Gastrocnemius medialis (tissue), 4 donors: ENCODE results near the gene SPTBN4. TPM values are rescaled to one million over a fixed set of nuclear protein-coding genes. Genes with fewer than 3 reads are reported as not detected.
"Not testable (repeated sequence)": the region's sequence is repeated elsewhere in the genome, so short reads cannot be mapped to it uniquely, and the experiment has no call there.

Experiments used
- ATAC-seq, 2 donors: fragments of 150-250 bp; one replicate each; pipeline ENCODE4 v1.9.1; 2016
- DNase-seq, 2 donors: peaks; one replicate each; pipeline ENCODE4 v3.0.0-alpha.2; 2019
- H3K27ac ChIP-seq, 4 donors: fragments of 200-600 bp; sonication (generic); 1 replicate in 1 of 4; 2 replicates in 3 of 4; pipeline ENCODE4 v1.5.1; 2016 to 2018; ENCODE audit warnings: mild to moderate bottlenecking in 2 of 4, moderate library complexity in 1 of 4
- H3K27me3 ChIP-seq, 3 donors: fragments of 200-600 bp; sonication (generic) in 2 of 3; 1 replicate in 1 of 3; 2 replicates in 2 of 3; pipeline versions ENCODE4 v1.5.1 to v1.6.0; 2016 to 2019; ENCODE audit warnings: mild to moderate bottlenecking in 1 of 3, moderate library complexity in 1 of 3
- H3K36me3 ChIP-seq, 2 donors: fragments of 200-600 bp; sonication (generic) in 1 of 2; one replicate each; pipeline ENCODE4 v1.5.1; 2017 to 2018
- H3K4me1 ChIP-seq, 2 donors: fragments of 200-600 bp; sonication (generic) in 1 of 2; one replicate each; pipeline ENCODE4 v1.5.1; 2016 to 2017; ENCODE audit warnings: mild to moderate bottlenecking in 2 of 2
- H3K4me3 ChIP-seq, 4 donors: fragments of 200-600 bp; sonication (generic) in 3 of 4; 1 replicate in 1 of 4; 2 replicates in 3 of 4; pipeline ENCODE4 v1.5.1; 2016 to 2019; ENCODE audit warnings: mild to moderate bottlenecking in 2 of 4
- H3K9me3 ChIP-seq, 3 donors: fragments of 200-600 bp; sonication (generic) in 2 of 3; 1 replicate in 1 of 3; 2 replicates in 2 of 3; pipeline ENCODE4 v1.5.1; 2016 to 2019
- POLR2A ChIP-seq, 2 donors: fragments of 450-650 bp; IDR thresholded peaks; one replicate each; pipeline ENCODE4 v1.6.1; 2017; ENCODE audit warnings: antibody characterized with exemption in 2 of 2, mild to moderate bottlenecking in 2 of 2, moderate library complexity in 2 of 2
- in situ Hi-C, 4 donors: fragments of 200-750 bp; cut with MboI; loops; one replicate each; pipeline versions ENCODE4 v1.15.0 to v1.8.0; 2017; ENCODE audit warnings: low sequenced_read_pairs in 4 of 4
- intact Hi-C: fragments of 100-400 bp; cut with DNase I; formaldehyde crosslinking; loops from one replicate; pipeline ENCODE4 v1.15.1; 2023; ENCODE audit warnings: low total_unique reads
- total RNA-seq, 4 donors: library from RNA; depleted of rRNA; stranded (reverse); fragments of >200 nt; gene quantifications; one replicate each; pipeline versions ENCODE4 v1.1.0 to v1.2.3, GENCODE V29; 2016
- TF ChIP-seq, protein P1 (sequence below), 5 experiments: fragments of 450-650 bp in 3 of 5; fragments of 200-600 bp in 2 of 5; sonication (generic) in 2 of 5; IDR thresholded peaks in 4 of 5; conservative IDR thresholded peaks in 1 of 5; 1 replicate in 4 of 5; 2 replicates in 1 of 5; pipeline ENCODE4 v1.5.1; 2016 to 2019; ENCODE audit warnings: antibody characterized with exemption in 5 of 5, mild to moderate bottlenecking in 3 of 5, moderate library complexity in 3 of 5

Gene SPTBN4
- total RNA-seq, 4 donors from 2014 or later, result 0.86 to 5.9 (median 2.4) TPM

DNA sequence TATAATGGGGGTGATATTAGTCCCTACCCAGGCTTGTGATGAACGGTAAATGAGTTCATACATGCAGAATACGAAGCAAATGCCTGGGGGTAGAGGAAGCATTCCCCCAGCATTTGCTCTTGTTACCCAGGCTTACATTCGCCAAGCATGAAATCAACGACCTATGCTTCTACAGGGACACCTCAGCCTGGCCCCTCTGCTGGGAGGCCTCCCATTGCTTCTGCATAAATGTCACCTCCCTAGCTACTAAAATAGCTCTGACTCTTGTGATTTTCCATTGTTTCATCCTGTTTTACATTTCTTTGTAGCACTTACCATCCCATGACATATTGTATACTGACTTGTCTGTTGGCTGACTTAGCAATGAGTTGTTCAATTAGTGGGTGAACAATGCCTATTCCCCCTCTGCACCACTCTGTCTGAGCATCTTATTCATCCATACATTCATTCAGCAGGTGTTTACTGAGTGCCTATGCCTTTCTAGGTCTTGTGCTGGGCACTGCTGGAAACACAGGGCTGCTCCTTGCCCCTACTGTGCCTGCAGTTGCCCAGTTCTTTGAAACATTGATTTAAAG lies 47.0 kb downstream of the SPTBN4 start:
- Histone ChIP-seq H3K27me3 (peaks cover 0 to 10% (median 8%) of the 10 kb centered on the region in 3 donors), H3K4me1 (no peaks in the 10 kb centered on the region), H3K4me3 (no peak overlapping the region), H3K36me3 (no peaks in the 10 kb centered on the region), H3K27ac (no peak overlapping the region), H3K9me3 (no peaks in the 10 kb centered on the region)
- TF ChIP-seq, protein P1, sequence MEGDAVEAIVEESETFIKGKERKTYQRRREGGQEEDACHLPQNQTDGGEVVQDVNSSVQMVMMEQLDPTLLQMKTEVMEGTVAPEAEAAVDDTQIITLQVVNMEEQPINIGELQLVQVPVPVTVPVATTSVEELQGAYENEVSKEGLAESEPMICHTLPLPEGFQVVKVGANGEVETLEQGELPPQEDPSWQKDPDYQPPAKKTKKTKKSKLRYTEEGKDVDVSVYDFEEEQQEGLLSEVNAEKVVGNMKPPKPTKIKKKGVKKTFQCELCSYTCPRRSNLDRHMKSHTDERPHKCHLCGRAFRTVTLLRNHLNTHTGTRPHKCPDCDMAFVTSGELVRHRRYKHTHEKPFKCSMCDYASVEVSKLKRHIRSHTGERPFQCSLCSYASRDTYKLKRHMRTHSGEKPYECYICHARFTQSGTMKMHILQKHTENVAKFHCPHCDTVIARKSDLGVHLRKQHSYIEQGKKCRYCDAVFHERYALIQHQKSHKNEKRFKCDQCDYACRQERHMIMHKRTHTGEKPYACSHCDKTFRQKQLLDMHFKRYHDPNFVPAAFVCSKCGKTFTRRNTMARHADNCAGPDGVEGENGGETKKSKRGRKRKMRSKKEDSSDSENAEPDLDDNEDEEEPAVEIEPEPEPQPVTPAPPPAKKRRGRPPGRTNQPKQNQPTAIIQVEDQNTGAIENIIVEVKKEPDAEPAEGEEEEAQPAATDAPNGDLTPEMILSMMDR (IDR thresholded peaks at IDR 0.05 in 4 of 5, conservative IDR thresholded peaks at IDR 0.05 in 1 of 5), result no peak
- TF ChIP-seq POLR2A (IDR thresholded peaks at IDR 0.05), result no peak
- DNase-seq, result no peak
- in situ Hi-C loops (no loop called here), intact Hi-C loops (no loop called here)
- ATAC-seq, result no peak

DNA sequence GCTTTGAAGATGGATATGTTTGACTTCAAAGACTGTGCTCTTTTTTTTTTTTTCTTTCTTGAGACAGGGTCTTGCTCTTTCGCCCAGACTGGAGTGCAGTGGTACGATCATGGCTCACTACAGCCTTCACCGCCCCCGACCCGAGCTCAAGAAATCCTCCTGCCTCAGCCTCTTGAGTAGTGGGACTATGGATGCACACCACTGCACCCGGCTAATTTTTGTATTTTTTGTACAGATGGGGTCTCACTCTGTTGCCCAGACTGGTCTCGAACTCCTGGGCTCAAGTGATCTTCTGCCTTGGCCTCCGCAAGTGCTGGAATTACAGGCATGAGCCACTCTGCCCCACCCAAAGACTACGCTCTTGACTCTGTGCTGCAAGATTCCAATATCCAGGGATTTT lies 50.4 kb downstream of the SPTBN4 start:
- no peak overlapping the region for H3K4me3 ChIP-seq
- H3K9me3 ChIP-seq, result no peaks in the 10 kb centered on the region
- intact Hi-C loops, result no loop called here
- TF ChIP-seq POLR2A (IDR thresholded peaks at IDR 0.05), result no peak
- TF ChIP-seq, protein P1 (IDR thresholded peaks at IDR 0.05 in 4 of 5, conservative IDR thresholded peaks at IDR 0.05 in 1 of 5), result no peak
- DNase-seq (no peak), ATAC-seq (no peak)
- H3K27me3 ChIP-seq, result peaks cover 0 to 10% (median 8%) of the 10 kb centered on the region in 3 donors
- no peaks in the 10 kb centered on the region for H3K36me3 ChIP-seq
- H3K4me1 ChIP-seq, result no peaks in the 10 kb centered on the region
- H3K27ac ChIP-seq, result no peak overlapping the region
- in situ Hi-C loops, result no loop called here

DNA sequence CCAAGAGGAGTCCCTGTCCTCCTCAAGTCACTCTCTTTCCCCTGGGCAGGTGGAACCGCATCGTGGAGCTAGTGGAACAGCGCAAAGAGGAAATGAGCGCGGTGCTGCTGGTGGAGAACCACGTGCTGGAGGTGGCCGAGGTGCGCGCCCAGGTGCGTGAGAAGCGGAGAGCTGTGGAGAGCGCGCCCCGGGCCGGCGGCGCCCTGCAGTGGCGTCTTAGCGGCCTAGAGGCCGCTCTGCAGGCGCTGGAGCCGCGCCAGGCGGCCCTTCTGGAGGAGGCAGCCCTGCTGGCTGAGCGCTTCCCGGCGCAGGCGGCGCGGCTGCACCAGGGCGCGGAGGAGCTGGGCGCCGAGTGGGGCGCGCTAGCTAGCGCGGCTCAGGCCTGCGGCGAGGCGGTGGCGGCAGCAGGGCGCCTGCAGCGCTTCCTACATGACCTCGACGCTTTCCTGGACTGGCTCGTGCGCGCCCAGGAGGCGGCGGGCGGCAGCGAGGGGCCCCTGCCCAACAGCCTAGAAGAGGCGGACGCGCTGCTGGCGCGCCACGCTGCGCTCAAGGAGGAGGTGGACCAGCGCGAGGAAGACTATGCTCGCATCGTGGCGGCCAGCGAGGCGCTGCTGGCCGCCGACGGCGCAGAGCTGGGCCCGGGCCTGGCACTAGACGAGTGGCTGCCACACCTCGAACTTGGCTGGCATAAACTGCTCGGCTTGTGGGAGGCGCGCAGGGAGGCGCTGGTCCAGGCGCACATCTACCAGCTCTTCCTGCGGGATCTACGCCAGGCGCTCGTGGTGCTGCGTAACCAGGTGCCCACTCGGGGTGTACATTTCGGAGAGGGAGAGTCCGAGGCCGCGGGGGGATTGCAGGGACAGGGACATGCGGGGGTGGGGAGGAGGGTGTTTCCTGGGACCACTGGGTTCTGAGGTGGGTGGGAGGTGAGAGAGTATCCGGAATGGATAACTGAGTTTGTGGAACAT lies 52.8 kb downstream of the SPTBN4 start:
- no peaks in the 10 kb centered on the region for H3K9me3 ChIP-seq
- DNase-seq, result no peak
- intact Hi-C loops (no loop called here), in situ Hi-C loops (no loop called here)
- no peaks in the 10 kb centered on the region for H3K27me3 ChIP-seq
- H3K27ac ChIP-seq, result no peak overlapping the region
- no peaks in the 10 kb centered on the region for H3K4me1 ChIP-seq
- TF ChIP-seq POLR2A (IDR thresholded peaks at IDR 0.05), result no peak
- TF ChIP-seq, protein P1 (IDR thresholded peaks at IDR 0.05 in 4 of 5, conservative IDR thresholded peaks at IDR 0.05 in 1 of 5), result no peak
- H3K4me3 ChIP-seq, result no peak overlapping the region
- H3K36me3 ChIP-seq, result no peaks in the 10 kb centered on the region
- ATAC-seq, result peak; percentile 33 to 46

DNA sequence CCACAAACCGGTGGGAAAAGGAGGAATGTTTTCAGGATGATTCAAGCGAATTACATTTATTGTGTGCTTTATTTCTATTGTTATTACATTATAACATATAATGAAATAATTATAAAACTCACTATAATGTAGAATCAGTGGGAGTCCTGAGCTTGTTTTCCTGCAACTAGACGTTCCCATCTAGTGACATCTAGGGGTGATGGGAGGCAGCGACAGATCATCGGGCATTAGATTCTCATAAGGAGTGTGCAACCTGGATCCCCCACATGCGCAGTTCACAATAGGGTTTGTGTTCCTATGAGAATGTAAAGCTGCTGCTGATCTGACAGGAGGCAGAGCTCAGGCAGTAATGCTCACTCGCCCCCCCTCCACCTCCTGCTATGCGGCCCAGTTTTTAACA lies 54.5 kb downstream of the SPTBN4 start:
- no peak for DNase-seq
- Histone ChIP-seq H3K4me3 (no peak overlapping the region), H3K4me1 (no peaks in the 10 kb centered on the region), H3K36me3 (no peaks in the 10 kb centered on the region), H3K9me3 (no peaks in the 10 kb centered on the region), H3K27me3 (no peaks in the 10 kb centered on the region), H3K27ac (no peak overlapping the region)
- intact Hi-C loops, result no loop called here
- no peak for TF ChIP-seq POLR2A (IDR thresholded peaks at IDR 0.05)
- TF ChIP-seq, protein P1 (IDR thresholded peaks at IDR 0.05 in 4 of 5, conservative IDR thresholded peaks at IDR 0.05 in 1 of 5), result no peak
- in situ Hi-C loops, result no loop called here
- ATAC-seq, result no peak

DNA sequence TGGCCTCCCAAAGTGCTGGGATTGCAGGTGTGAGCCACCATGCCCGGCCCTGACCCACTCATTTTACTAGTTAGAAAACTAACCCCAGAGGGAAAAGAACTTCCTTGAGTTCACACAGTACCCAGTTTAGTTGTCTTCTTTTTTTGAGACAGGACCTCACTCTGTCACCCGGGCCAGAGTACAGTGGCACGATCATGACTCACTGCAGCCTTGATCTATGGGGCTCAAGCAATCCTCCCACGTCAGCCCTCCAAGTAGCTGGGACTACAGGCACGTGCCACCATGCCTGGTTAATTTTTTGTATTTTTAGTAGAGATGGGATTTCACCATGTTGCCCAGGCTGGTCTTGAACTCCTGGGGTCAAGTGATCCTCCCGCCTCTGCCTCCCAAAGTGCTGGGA lies 55.1 kb downstream of the SPTBN4 start:
- H3K4me1 ChIP-seq, H3K27me3 ChIP-seq, H3K4me3 ChIP-seq, H3K27ac ChIP-seq, in situ Hi-C loops, DNase-seq, H3K9me3 ChIP-seq, intact Hi-C loops, ATAC-seq, H3K36me3 ChIP-seq: not testable (repeated sequence)
